H9 (cell line): ENCODE data around the gene NPAS3. TPM values are rescaled to one million over a fixed set of nuclear protein-coding genes. Genes with fewer than 3 reads are reported as not detected.

Experiments used
- DNase-seq: peaks from one replicate; pipeline ENCODE4 v3.0.0-alpha.2; 2017
- H2AFZ ChIP-seq: one replicate; pipeline ENCODE4 v1.6.1; 2013; ENCODE audit warnings: mild to moderate bottlenecking, low read length, control low read depth, moderate library complexity
- H2AK5ac ChIP-seq: 2 replicates; pipeline ENCODE4 v1.6.1; 2013; ENCODE audit warnings: low read length, control low read depth, mixed read lengths; ENCODE audit not compliant: insufficient read length
- H2BK120ac ChIP-seq: one replicate; pipeline ENCODE4 v1.6.1; 2013; ENCODE audit warnings: low read depth, mild to moderate bottlenecking, low read length, control low read depth, inconsistent platforms; ENCODE audit not compliant: poor library complexity, severe bottlenecking
- H2BK12ac ChIP-seq: 2 replicates; pipeline ENCODE4 v1.6.1; 2013; ENCODE audit warnings: low read length, control low read depth, mixed read lengths, low read depth; ENCODE audit not compliant: insufficient read length
- H2BK15ac ChIP-seq: 2 replicates; pipeline ENCODE4 v1.6.1; 2013; ENCODE audit warnings: low read depth, low read length, control low read depth
- H2BK20ac ChIP-seq: one replicate; pipeline ENCODE4 v1.6.1; 2013; ENCODE audit warnings: low read depth, mild to moderate bottlenecking, low read length, control low read depth, inconsistent platforms; ENCODE audit not compliant: poor library complexity, severe bottlenecking
- H2BK5ac ChIP-seq: 2 replicates; pipeline ENCODE4 v1.6.1; 2013; ENCODE audit warnings: low read length, control low read depth, mixed read lengths; ENCODE audit not compliant: insufficient read length
- H3K14ac ChIP-seq: 2 replicates; pipeline ENCODE4 v1.6.1; 2013; ENCODE audit warnings: low read length, control low read depth; ENCODE audit not compliant: insufficient read depth
- H3K18ac ChIP-seq: 2 replicates; pipeline ENCODE4 v1.6.1; 2013; ENCODE audit warnings: low read depth, mild to moderate bottlenecking, mixed read lengths, low read length, control low read depth; ENCODE audit not compliant: insufficient read length
- H3K23ac ChIP-seq: 2 replicates; pipeline ENCODE4 v1.6.1; 2013; ENCODE audit warnings: low read length, control low read depth, mixed read lengths, low read depth; ENCODE audit not compliant: insufficient read length
- H3K23me2 ChIP-seq: 2 replicates; pipeline ENCODE4 v1.6.1; 2013; ENCODE audit warnings: low read depth, mild to moderate bottlenecking, mixed read lengths, low read length, control low read depth; ENCODE audit not compliant: insufficient read length, poor library complexity, severe bottlenecking
- H3K27ac ChIP-seq: 2 replicates; pipeline ENCODE4 v1.5.1; 2013; ENCODE audit warnings: low read length, control low read depth, mixed read lengths, low read depth; ENCODE audit not compliant: insufficient read length
- H3K27me3 ChIP-seq: 2 replicates; pipeline ENCODE4 v1.6.1; 2013; ENCODE audit warnings: low read length, control low read depth, inconsistent platforms; ENCODE audit not compliant: insufficient read depth
- H3K4ac ChIP-seq: 2 replicates; pipeline ENCODE4 v1.6.1; 2013; ENCODE audit warnings: low read depth, mild to moderate bottlenecking, control low read depth, inconsistent platforms, low read length, moderate library complexity
- H3K4me1 ChIP-seq: 2 replicates; pipeline ENCODE4 v1.6.1; 2013; ENCODE audit warnings: low read length, control low read depth, inconsistent platforms; ENCODE audit not compliant: insufficient read depth
- H3K4me2 ChIP-seq: 2 replicates; pipeline ENCODE4 v1.6.1; 2013; ENCODE audit warnings: low read length, control low read depth, mixed read lengths; ENCODE audit not compliant: insufficient read length, insufficient read depth
- H3K56ac ChIP-seq: 2 replicates; pipeline ENCODE4 v1.6.1; 2013; ENCODE audit warnings: low read depth, mild to moderate bottlenecking, mixed read lengths, low read length, control low read depth; ENCODE audit not compliant: insufficient read length
- H3K79me1 ChIP-seq: 2 replicates; pipeline ENCODE4 v1.6.1; 2013; ENCODE audit warnings: low read depth, mild to moderate bottlenecking, moderate library complexity, low read length, control low read depth, inconsistent platforms; ENCODE audit not compliant: insufficient read depth, poor library complexity, severe bottlenecking
- H3K79me2 ChIP-seq: 2 replicates; pipeline ENCODE4 v1.6.1; 2013; ENCODE audit warnings: low read length, control low read depth, inconsistent platforms; ENCODE audit not compliant: insufficient read depth
- H3K9ac ChIP-seq: 2 replicates; pipeline ENCODE4 v1.6.1; 2013; ENCODE audit warnings: low read length, control low read depth, mixed read lengths; ENCODE audit not compliant: insufficient read length; ENCODE audit errors: extremely low read depth
- H3K9me3 ChIP-seq: one replicate; pipeline ENCODE4 v1.6.1; 2013; ENCODE audit warnings: low read depth, low read length, inconsistent platforms; ENCODE audit not compliant: control insufficient read depth
- H3T11ph ChIP-seq: one replicate; pipeline ENCODE4 v1.6.1; 2013; ENCODE audit warnings: mild to moderate bottlenecking, low read length, control low read depth, inconsistent platforms
- H4K20me1 ChIP-seq: one replicate; pipeline ENCODE4 v1.6.1; 2013; ENCODE audit not compliant: control insufficient read depth, insufficient read length, insufficient read depth
- H4K5ac ChIP-seq: 2 replicates; pipeline ENCODE4 v1.6.1; 2013; ENCODE audit warnings: low read depth, mild to moderate bottlenecking, mixed read lengths, low read length, control low read depth; ENCODE audit not compliant: insufficient read length
- H4K8ac ChIP-seq: replicated peaks from 2 replicates; pipeline ENCODE4 v1.6.1; 2013; ENCODE audit warnings: low read length, control low read depth, mixed read lengths, low read depth; ENCODE audit not compliant: insufficient read length
- H4K91ac ChIP-seq: 2 replicates; pipeline ENCODE4 v1.6.1; 2013; ENCODE audit warnings: low read depth, mild to moderate bottlenecking, moderate library complexity, mixed read lengths, low read length, control low read depth; ENCODE audit not compliant: insufficient read length
- H3K27ac Mint-ChIP-seq, 3 experiments: 2 replicates in 2 of 3; 3 replicates in 1 of 3; pipeline ENCODE4 v1.8.0; 2020 to 2021; ENCODE audit warnings: mixed read lengths in 3 of 3, mild to moderate bottlenecking in 1 of 3, moderate library complexity in 1 of 3
- H3K27me3 Mint-ChIP-seq: 2 replicates; pipeline ENCODE4 v1.8.0; 2021; ENCODE audit warnings: low read depth, mild to moderate bottlenecking, moderate library complexity, mixed read lengths
- H3K36me3 Mint-ChIP-seq, 3 experiments: 2 replicates in 2 of 3; 3 replicates in 1 of 3; pipeline ENCODE4 v1.8.0; 2020 to 2021; ENCODE audit warnings: low read depth in 3 of 3, mixed read lengths in 3 of 3; ENCODE audit not compliant: insufficient read depth in 1 of 3
- H3K4me1 Mint-ChIP-seq, 2 experiments: 2 replicates each; pipeline ENCODE4 v1.8.0; 2020; ENCODE audit warnings: mixed read lengths in 2 of 2
- H3K4me3 Mint-ChIP-seq, 2 experiments: 2 replicates in 1 of 2; 3 replicates in 1 of 2; pipeline ENCODE4 v1.8.0; 2020 to 2021; ENCODE audit warnings: mild to moderate bottlenecking in 2 of 2, mixed read lengths in 2 of 2, moderate library complexity in 1 of 2
- H3K9me3 Mint-ChIP-seq, 2 experiments: 2 replicates in 1 of 2; 3 replicates in 1 of 2; pipeline ENCODE4 v1.8.0; 2020; ENCODE audit warnings: mild to moderate bottlenecking in 2 of 2, mixed read lengths in 2 of 2, moderate library complexity in 1 of 2
- CTCF ChIP-seq: fragments of 200-600 bp; sonication (generic); conservative IDR thresholded peaks from 3 replicates; pipeline ENCODE4 v1.8.0; 2021; ENCODE audit warnings: antibody characterized with exemption, mild to moderate bottlenecking
- WGBS: extraction: QIAGEN DNeasy Blood & Tissue Kit; methylation state at CpG from one replicate; pipeline ENCODE4 v1.1.7; 2013; ENCODE audit warnings: missing lambda C conversion rate, low lambda C conversion rate, mixed read lengths; ENCODE audit not compliant: insufficient read length; ENCODE audit errors: extremely low coverage; 5-methylcytosine and 5-hydroxymethylcytosine counted together
- total RNA-seq: library from RNA; stranded (reverse); gene quantifications from 2 replicates; pipeline ENCODE4 v1.2.1, GENCODE V29; 2021

NPAS3 gene
- total RNA-seq, 1 experiment from 2014 or later, result 0.17 TPM

GRCh38 chr14:33773205-33774030 lies 834.7 kb downstream of the NPAS3 start:
- no peak overlapping the region for H2BK5ac ChIP-seq
- no peaks in the 10 kb centered on the region for H4K20me1 ChIP-seq
- H3K9me3 Mint-ChIP-seq, result no peaks in the 10 kb centered on the region
- no peak overlapping the region for H4K8ac ChIP-seq
- H2BK120ac ChIP-seq, result no peak overlapping the region
- no peaks in the 10 kb centered on the region for H3K79me1 ChIP-seq
- H3K27me3 ChIP-seq, result no peaks in the 10 kb centered on the region
- H3K27ac Mint-ChIP-seq, result no peak overlapping the region
- H2BK20ac ChIP-seq, result no peak overlapping the region
- no peak overlapping the region for H2BK15ac ChIP-seq
- H3K23ac ChIP-seq, result no peak overlapping the region
- H3K23me2 ChIP-seq, result no peaks in the 10 kb centered on the region
- H3K27ac ChIP-seq, result no peak overlapping the region
- no peaks in the 10 kb centered on the region for H3K4me1 ChIP-seq
- no peaks in the 10 kb centered on the region for H3K36me3 Mint-ChIP-seq
- no peak overlapping the region for H4K5ac ChIP-seq
- no peak overlapping the region for H3K4me3 Mint-ChIP-seq
- H3K4me2 ChIP-seq, result no peak overlapping the region
- DNase-seq, result no peak
- H4K91ac ChIP-seq, result no peak overlapping the region
- TF ChIP-seq CTCF, result no peak
- no peak overlapping the region for H3K18ac ChIP-seq
- no peak overlapping the region for H2AFZ ChIP-seq
- H3K79me2 ChIP-seq, result no peaks in the 10 kb centered on the region
- H3K4ac ChIP-seq, result no peak overlapping the region
- H3K27me3 Mint-ChIP-seq, result no peaks in the 10 kb centered on the region
- H3K56ac ChIP-seq, result no peak overlapping the region
- no peak overlapping the region for H3K14ac ChIP-seq
- H2BK12ac ChIP-seq, result no peak overlapping the region
- no peaks in the 10 kb centered on the region for H3K9me3 ChIP-seq
- H3K9ac ChIP-seq, result no peak overlapping the region
- no peak overlapping the region for H3T11ph ChIP-seq
- no CpG with 5 or more reads among the region's 8 CpGs for WGBS
- no peak overlapping the region for H2AK5ac ChIP-seq
- peaks cover 30 to 34% of the 10 kb centered on the region in 2 experiments for H3K4me1 Mint-ChIP-seq
